ENCODE data around the gene SGMS1. TPM values are rescaled to one million over a fixed set of nuclear protein-coding genes. Genes with fewer than 3 reads are reported as not detected.
"Not testable (repeated sequence)": the region's sequence is repeated elsewhere in the genome, so short reads cannot be mapped to it uniquely, and the experiment has no call there.

Gene SGMS1
- total and polyA plus RNA-seq, 12 donors, result 7.3 to 24.3 (median 17.1) TPM

DNA sequence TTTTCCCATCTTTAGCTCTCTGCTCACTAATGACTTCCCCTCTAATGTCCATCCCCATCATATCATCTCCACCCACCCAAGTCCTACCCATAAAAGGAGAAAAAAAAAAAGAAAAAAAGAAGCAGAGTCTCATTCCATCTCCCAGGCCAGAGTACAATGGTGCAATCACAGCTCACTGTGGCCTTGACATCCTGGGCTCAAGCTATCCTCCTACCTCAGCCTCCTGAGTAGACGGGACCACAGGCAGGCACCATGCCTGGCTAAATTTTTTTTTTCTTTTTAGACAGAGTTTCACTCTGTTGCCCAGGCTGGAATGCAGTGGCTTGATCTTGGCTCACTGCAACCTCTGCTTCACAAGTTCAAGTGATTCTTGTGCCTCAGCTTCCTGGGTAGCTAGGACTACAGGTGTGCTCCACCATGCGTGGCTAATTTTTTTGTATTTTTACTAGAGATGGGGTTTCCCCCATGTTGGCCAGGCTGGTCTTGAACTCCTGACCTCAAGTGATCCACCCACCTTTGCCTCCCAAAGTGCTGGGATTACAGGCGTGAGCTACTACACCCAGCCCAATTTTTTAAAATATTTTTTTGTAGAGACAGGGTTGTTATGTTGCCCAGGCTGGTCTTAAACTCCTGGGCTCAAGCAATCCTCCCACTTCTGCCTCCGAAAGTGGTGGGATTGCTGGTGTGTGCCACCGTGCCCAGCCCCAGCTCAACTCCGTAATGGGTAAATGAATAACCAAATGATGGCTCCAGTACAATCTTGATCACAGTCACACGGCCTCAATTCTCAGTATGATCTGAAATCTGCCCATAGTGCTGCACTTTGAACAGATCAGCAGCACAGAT, 24.6 kb upstream of the SGMS1 start:
- Histone ChIP-seq H3K9me3 (no peaks in the 10 kb centered on the region), H3K4me3 (no peak overlapping the region), H3K4me1 (peaks cover 0 to 9% (median 1%) of the 10 kb centered on the region in 9 donors), H3K36me3 (no peaks in the 10 kb centered on the region), H3K27ac (no peak overlapping the region), H3K27me3 (no peaks in the 10 kb centered on the region)
- WGBS, 2 donors, result 93 to 94% methylated on average over 7 of the region's 7 CpGs
- TF ChIP-seq, protein P1, sequence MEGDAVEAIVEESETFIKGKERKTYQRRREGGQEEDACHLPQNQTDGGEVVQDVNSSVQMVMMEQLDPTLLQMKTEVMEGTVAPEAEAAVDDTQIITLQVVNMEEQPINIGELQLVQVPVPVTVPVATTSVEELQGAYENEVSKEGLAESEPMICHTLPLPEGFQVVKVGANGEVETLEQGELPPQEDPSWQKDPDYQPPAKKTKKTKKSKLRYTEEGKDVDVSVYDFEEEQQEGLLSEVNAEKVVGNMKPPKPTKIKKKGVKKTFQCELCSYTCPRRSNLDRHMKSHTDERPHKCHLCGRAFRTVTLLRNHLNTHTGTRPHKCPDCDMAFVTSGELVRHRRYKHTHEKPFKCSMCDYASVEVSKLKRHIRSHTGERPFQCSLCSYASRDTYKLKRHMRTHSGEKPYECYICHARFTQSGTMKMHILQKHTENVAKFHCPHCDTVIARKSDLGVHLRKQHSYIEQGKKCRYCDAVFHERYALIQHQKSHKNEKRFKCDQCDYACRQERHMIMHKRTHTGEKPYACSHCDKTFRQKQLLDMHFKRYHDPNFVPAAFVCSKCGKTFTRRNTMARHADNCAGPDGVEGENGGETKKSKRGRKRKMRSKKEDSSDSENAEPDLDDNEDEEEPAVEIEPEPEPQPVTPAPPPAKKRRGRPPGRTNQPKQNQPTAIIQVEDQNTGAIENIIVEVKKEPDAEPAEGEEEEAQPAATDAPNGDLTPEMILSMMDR (IDR thresholded peaks at IDR 0.05), result no peak
- intact Hi-C loops (cut with DNase I), result loop anchor here in 1 of 10 donors (10.0 kb wide), 1 partner anchor 364 kb away; no protein-coding TSS in a partner anchor
- ATAC-seq, result no peak
- no peak for DNase-seq

DNA sequence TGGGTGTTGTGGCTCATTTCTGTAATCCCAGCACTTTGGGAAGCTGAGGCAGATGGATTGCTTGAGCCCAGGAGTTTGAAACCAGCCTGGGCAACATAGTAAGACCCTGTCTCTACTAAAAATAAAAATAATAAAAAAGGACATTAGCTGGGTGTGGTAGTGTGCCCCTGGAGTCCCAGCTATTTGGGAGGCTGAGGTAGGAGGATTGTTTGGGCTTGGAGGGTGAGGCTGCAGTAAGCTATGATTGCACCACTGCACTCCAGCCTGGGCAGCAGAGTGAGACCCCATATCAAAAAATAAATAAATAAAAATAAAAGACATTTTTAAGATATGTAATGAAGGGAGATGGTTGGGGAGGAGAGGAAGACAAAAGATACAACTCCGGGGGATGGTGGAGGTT, 23.6 kb upstream of the SGMS1 start:
- H3K27me3 ChIP-seq, H3K27ac ChIP-seq, H3K9me3 ChIP-seq, ATAC-seq, H3K4me3 ChIP-seq, H3K4me1 ChIP-seq, DNase-seq, H3K36me3 ChIP-seq: not testable (repeated sequence)
- intact Hi-C loops (cut with DNase I), result loop anchor here in 1 of 10 donors (10.0 kb wide), 1 partner anchor 363 kb away; no protein-coding TSS in a partner anchor
- WGBS, 2 donors, result 93 to 100% methylated on average over 1 of the region's 1 CpG

DNA sequence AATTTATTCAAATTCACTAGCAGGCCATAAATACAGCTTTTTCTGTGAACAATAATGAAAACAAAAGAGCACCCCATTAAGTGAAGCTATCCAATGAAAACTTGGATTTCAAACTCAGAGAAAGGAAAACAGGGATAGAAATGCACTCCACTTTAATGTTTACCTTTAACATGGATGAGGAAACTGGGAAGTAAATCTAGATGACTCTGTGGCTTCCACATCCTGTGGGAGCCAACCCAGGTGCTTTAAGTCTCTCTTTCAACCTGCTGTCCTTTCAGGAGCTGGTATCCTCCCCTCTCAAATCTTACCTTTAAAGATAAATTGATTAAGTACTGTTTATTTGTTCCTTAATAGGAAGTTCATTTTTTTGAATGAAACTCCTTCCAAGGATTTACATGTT, 21.5 kb upstream of the SGMS1 start:
- H3K27me3 ChIP-seq, result no peaks in the 10 kb centered on the region
- intact Hi-C loops (cut with DNase I), result loop anchor here in 1 of 10 donors (10.0 kb wide), 1 partner anchor 360 kb away; no protein-coding TSS in a partner anchor
- TF ChIP-seq, protein P1 (IDR thresholded peaks at IDR 0.05), result no peak
- H3K9me3 ChIP-seq, result no peaks in the 10 kb centered on the region
- H3K27ac ChIP-seq, result no peak overlapping the region
- no peaks in the 10 kb centered on the region for H3K4me1 ChIP-seq
- no peak overlapping the region for H3K4me3 ChIP-seq
- DNase-seq (no peak), ATAC-seq (no peak)
- H3K36me3 ChIP-seq, result no peaks in the 10 kb centered on the region

DNA sequence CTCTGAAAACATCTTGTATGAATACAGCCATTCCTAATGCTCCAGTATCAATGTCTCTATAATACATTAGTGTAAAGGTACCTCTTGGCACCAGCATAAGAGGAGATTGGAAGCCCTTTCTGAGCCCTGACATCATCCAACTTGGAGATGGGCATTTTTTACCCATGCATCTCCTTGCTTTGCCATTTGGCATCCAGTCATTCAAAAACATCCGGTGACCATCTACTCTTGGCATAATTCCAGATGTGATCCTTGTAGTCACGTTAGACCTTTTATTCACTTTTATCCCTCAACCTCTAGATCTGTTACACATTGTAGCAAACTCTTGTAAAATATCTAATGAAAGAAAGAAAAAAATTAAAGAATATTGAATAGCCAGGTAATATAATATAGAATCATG, 17.9 kb upstream of the SGMS1 start:
- no peak for ATAC-seq
- intact Hi-C loops (cut with DNase I), result loop anchor here in 1 of 10 donors (10.0 kb wide), 1 partner anchor 357 kb away; no protein-coding TSS in a partner anchor
- TF ChIP-seq, protein P1 (IDR thresholded peaks at IDR 0.05), result no peak
- DNase-seq, result no peak
- Histone ChIP-seq H3K36me3 (no peaks in the 10 kb centered on the region), H3K27ac (no peak overlapping the region), H3K9me3 (no peaks in the 10 kb centered on the region), H3K4me1 (peaks cover 0 to 7% (median 0%) of the 10 kb centered on the region in 9 donors), H3K27me3 (no peaks in the 10 kb centered on the region), H3K4me3 (no peak overlapping the region)
- WGBS, 2 donors, result 32 to 52% methylated on average over 2 of the region's 2 CpGs

DNA sequence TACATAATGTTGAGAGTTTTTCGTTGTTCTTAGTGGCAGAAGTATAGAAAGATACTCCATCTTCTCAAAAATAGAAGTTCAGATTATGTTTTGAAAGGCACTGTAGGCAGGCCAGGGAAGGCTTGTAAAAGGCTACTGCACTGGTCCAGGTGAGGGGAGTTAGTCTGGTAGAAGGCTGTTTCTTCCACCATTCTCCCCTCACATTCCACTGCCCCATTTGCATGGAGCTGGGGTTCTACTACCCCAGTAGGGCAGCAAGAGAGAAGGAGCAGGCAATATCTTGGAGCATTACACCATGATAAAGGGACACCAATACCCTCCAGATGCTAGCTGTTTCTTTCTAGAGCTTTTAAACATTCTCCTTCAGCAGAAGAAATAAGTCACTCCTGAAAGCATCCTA, 16.5 kb upstream of the SGMS1 start:
- intact Hi-C loops (cut with DNase I), result loop anchor here in 2 of 10 donors (1.0 to 10.0 kb wide), 2 partner anchors 11 to 355 kb away; no protein-coding TSS in a partner anchor
- no peak for DNase-seq
- Histone ChIP-seq H3K9me3 (no peaks in the 10 kb centered on the region), H3K27ac (no peak overlapping the region), H3K36me3 (no peaks in the 10 kb centered on the region), H3K27me3 (no peaks in the 10 kb centered on the region), H3K4me3 (no peak overlapping the region), H3K4me1 (peaks cover 0 to 11% (median 0%) of the 10 kb centered on the region in 9 donors)
- TF ChIP-seq, protein P1 (IDR thresholded peaks at IDR 0.05), result no peak
- 87 to 92% methylated on average over 1 of the region's 1 CpG for WGBS, 2 donors
- no peak for ATAC-seq

Measured in heart right ventricle (tissue), 16 donors.